ENCODE measurements around the gene FAM222B. TPM values are rescaled to one million over a fixed set of nuclear protein-coding genes. Genes with fewer than 3 reads are reported as not detected.

Gene FAM222B
- total and polyA plus RNA-seq, 9 of the 15 experiments (the other 6 are each of a cell fraction or from before 2014, with no cell fraction given), result 4.0 to 34.6 (median 7.5) TPM

DNA sequence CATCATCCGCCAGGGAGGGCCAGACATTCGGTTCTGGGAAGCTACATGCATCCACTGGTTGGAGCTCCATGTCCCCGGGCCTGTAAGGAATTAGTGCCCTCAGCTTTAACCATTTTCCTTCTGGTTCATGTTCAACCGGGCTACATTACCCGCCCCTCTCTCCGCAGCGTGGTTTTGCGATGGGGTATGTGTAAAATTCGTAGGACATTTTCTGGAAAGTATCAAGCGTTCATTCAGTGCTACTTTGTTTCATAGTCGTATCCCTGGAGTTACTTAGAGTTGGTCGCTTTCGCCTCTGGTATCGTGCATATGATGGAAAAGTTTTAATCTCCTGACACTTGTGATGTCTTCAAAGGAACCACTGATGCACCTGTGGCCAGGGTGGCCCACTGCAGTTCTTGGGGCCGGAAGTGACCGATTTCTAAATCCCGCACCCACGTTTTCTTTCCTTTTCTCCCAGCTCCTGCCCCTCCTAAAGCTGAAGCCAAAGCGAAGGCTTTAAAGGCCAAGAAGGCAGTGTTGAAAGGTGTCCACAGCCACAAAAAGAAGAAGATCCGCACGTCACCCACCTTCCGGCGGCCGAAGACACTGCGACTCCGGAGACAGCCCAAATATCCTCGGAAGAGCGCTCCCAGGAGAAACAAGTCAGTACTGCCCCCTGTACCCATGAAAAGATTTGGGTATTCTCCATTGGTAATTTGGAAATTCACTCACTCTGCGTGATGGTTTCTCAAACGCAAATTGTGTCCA is 122.2 kb downstream of the FAM222B start (continued):
- TF ChIP-seq GABPA (tag; conservative IDR thresholded peaks at IDR 0.05; ENCODE audit: low read depth) (no peak), KLF6 (CRISPR knock-in tag; IDR thresholded peaks at IDR 0.05; ENCODE audit: borderline replicate concordance) (no peak), TAF1 (IDR thresholded peaks at IDR 0.05; ENCODE audit: control insufficient read depth, extremely low read depth, insufficient read depth, low read length, severe bottlenecking) (no peak), CBFA2T2 (conservative IDR thresholded peaks at IDR 0.05) (no peak), ZNF589 (CRISPR knock-in tag; IDR thresholded peaks at IDR 0.05; ENCODE audit: low read depth) (no peak), POLR2AphosphoS5 (IDR thresholded peaks at IDR 0.05; ENCODE audit: control insufficient read depth, insufficient read depth, low read depth, low read length) (no peak; the same call in none of the 2 replicates), PHF21A (IDR thresholded peaks at IDR 0.05; ENCODE audit: borderline replicate concordance, low read depth) (no peak), SMARCA5 (IDR thresholded peaks at IDR 0.05) (no peak), ZBED1 (IDR thresholded peaks at IDR 0.05) (no peak), CREB5 (CRISPR knock-in tag; IDR thresholded peaks at IDR 0.05) (no peak), ZFP36 (IDR thresholded peaks at IDR 0.05; ENCODE audit: low read depth, low read length, partially characterized antibody) (no peak)
- TF ChIP-seq, protein P1, sequence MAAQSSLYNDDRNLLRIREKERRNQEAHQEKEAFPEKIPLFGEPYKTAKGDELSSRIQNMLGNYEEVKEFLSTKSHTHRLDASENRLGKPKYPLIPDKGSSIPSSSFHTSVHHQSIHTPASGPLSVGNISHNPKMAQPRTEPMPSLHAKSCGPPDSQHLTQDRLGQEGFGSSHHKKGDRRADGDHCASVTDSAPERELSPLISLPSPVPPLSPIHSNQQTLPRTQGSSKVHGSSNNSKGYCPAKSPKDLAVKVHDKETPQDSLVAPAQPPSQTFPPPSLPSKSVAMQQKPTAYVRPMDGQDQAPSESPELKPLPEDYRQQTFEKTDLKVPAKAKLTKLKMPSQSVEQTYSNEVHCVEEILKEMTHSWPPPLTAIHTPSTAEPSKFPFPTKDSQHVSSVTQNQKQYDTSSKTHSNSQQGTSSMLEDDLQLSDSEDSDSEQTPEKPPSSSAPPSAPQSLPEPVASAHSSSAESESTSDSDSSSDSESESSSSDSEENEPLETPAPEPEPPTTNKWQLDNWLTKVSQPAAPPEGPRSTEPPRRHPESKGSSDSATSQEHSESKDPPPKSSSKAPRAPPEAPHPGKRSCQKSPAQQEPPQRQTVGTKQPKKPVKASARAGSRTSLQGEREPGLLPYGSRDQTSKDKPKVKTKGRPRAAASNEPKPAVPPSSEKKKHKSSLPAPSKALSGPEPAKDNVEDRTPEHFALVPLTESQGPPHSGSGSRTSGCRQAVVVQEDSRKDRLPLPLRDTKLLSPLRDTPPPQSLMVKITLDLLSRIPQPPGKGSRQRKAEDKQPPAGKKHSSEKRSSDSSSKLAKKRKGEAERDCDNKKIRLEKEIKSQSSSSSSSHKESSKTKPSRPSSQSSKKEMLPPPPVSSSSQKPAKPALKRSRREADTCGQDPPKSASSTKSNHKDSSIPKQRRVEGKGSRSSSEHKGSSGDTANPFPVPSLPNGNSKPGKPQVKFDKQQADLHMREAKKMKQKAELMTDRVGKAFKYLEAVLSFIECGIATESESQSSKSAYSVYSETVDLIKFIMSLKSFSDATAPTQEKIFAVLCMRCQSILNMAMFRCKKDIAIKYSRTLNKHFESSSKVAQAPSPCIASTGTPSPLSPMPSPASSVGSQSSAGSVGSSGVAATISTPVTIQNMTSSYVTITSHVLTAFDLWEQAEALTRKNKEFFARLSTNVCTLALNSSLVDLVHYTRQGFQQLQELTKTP (IDR thresholded peaks at IDR 0.05; ENCODE audit: low read depth in 1 of 2, partially characterized antibody in 2 of 2), result peak in 1 of 2 experiments; percentile 7
- TF ChIP-seq, protein P2, sequence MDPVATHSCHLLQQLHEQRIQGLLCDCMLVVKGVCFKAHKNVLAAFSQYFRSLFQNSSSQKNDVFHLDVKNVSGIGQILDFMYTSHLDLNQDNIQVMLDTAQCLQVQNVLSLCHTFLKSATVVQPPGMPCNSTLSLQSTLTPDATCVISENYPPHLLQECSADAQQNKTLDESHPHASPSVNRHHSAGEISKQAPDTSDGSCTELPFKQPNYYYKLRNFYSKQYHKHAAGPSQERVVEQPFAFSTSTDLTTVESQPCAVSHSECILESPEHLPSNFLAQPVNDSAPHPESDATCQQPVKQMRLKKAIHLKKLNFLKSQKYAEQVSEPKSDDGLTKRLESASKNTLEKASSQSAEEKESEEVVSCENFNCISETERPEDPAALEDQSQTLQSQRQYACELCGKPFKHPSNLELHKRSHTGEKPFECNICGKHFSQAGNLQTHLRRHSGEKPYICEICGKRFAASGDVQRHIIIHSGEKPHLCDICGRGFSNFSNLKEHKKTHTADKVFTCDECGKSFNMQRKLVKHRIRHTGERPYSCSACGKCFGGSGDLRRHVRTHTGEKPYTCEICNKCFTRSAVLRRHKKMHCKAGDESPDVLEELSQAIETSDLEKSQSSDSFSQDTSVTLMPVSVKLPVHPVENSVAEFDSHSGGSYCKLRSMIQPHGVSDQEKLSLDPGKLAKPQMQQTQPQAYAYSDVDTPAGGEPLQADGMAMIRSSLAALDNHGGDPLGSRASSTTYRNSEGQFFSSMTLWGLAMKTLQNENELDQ (CRISPR knock-in tag; IDR thresholded peaks at IDR 0.05; ENCODE audit: borderline replicate concordance), result no peak
- TF ChIP-seq, protein P3, sequence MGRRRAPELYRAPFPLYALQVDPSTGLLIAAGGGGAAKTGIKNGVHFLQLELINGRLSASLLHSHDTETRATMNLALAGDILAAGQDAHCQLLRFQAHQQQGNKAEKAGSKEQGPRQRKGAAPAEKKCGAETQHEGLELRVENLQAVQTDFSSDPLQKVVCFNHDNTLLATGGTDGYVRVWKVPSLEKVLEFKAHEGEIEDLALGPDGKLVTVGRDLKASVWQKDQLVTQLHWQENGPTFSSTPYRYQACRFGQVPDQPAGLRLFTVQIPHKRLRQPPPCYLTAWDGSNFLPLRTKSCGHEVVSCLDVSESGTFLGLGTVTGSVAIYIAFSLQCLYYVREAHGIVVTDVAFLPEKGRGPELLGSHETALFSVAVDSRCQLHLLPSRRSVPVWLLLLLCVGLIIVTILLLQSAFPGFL (CRISPR knock-in tag; IDR thresholded peaks at IDR 0.05), result peak; percentile 23; the same call in 1 of the 2 replicates

Data from K562 (cell line).